Transverse colon (tissue), 4 donors: ENCODE measurements around the gene HOXB5. TPM values are rescaled to one million over a fixed set of nuclear protein-coding genes. Genes with fewer than 3 reads are reported as not detected.

Source experiments
- DNase-seq: peaks from one replicate; pipeline ENCODE4 v3.0.0-alpha.2; 2019
- H3K27ac ChIP-seq, 4 donors: fragments of 200-600 bp; sonication (generic); 2 replicates each; pipeline ENCODE4 v1.5.1; 2016 to 2018; ENCODE audit warnings: inconsistent platforms in 4 of 4
- H3K27me3 ChIP-seq: fragments of 200-600 bp; sonication (generic); 2 replicates; pipeline ENCODE4 v1.5.1; 2017; ENCODE audit warnings: inconsistent platforms
- H3K36me3 ChIP-seq, 4 donors: fragments of 200-600 bp; sonication (generic); 2 replicates each; pipeline ENCODE4 v1.5.1; 2017 to 2019; ENCODE audit warnings: inconsistent platforms in 4 of 4
- H3K4me1 ChIP-seq, 4 donors: fragments of 200-600 bp; sonication (generic); 2 replicates each; pipeline ENCODE4 v1.5.1; 2017 to 2020; ENCODE audit warnings: inconsistent platforms in 4 of 4
- H3K4me3 ChIP-seq, 4 donors: fragments of 200-600 bp; sonication (generic); 1 replicate in 1 of 4; 2 replicates in 3 of 4; pipeline versions ENCODE4 v1.5.1 to v1.6.1; 2017 to 2019; ENCODE audit warnings: inconsistent platforms in 4 of 4
- H3K9me3 ChIP-seq, 2 donors: fragments of 200-600 bp; sonication (generic); 2 replicates each; pipeline ENCODE4 v1.5.1; 2017 to 2019; ENCODE audit warnings: inconsistent platforms in 2 of 2
- EP300 ChIP-seq: sonication (generic); formaldehyde crosslinking; IDR thresholded peaks from one replicate; pipeline ENCODE4 v1.6.1; 2017; ENCODE audit warnings: antibody characterized with exemption, low read depth
- POLR2A ChIP-seq: fragments of 450-650 bp; IDR thresholded peaks from one replicate; pipeline ENCODE4 v1.6.1; 2016; ENCODE audit warnings: antibody characterized with exemption, mild to moderate bottlenecking, moderate library complexity
- POLR2AphosphoS5 ChIP-seq, 3 donors: sonication (generic); formaldehyde crosslinking; IDR thresholded peaks; one replicate each; pipeline ENCODE4 v1.6.1; 2016; ENCODE audit warnings: antibody characterized with exemption in 3 of 3
- WGBS, 2 donors: methylation state at CpG; one replicate each; pipeline ENCODE4 v1.1.5; 2018; ENCODE audit warnings: low coverage in 1 of 2; 5-methylcytosine and 5-hydroxymethylcytosine counted together
- in situ Hi-C, 4 donors: fragments of 200-750 bp; cut with MboI; loops; one replicate each; pipeline versions ENCODE4 v1.15.0 to v1.15.1; 2017; ENCODE audit warnings: low sequenced_read_pairs in 3 of 4, low pct_ligation_motif_present in 1 of 4, low pct_unique_long_range_greater_than_20kb in 1 of 4
- intact Hi-C: fragments of 100-400 bp; cut with DNase I; formaldehyde crosslinking; loops from one replicate; pipeline ENCODE4 v1.15.1; 2023; ENCODE audit warnings: low total_unique reads
- total RNA-seq, 4 donors: library from RNA; depleted of rRNA; stranded (reverse); fragments of >200 nt; gene quantifications; one replicate each; pipeline ENCODE4 v1.1.0, GENCODE V29; 2016
- TF ChIP-seq, protein P1 (sequence below), 5 experiments: fragments of 200-600 bp in 3 of 5; fragments of 450-650 bp in 2 of 5; sonication (generic) in 3 of 5; IDR thresholded peaks; 1 replicate in 2 of 5; 2 replicates in 3 of 5; pipeline ENCODE4 v1.5.1; 2016 to 2017; ENCODE audit warnings: antibody characterized with exemption in 5 of 5, inconsistent platforms in 3 of 5, mild to moderate bottlenecking in 2 of 5, moderate library complexity in 1 of 5

HOXB5 gene
- total RNA-seq, 4 donors from 2014 or later, result 10.5 to 35.4 (median 18.7) TPM

DNA sequence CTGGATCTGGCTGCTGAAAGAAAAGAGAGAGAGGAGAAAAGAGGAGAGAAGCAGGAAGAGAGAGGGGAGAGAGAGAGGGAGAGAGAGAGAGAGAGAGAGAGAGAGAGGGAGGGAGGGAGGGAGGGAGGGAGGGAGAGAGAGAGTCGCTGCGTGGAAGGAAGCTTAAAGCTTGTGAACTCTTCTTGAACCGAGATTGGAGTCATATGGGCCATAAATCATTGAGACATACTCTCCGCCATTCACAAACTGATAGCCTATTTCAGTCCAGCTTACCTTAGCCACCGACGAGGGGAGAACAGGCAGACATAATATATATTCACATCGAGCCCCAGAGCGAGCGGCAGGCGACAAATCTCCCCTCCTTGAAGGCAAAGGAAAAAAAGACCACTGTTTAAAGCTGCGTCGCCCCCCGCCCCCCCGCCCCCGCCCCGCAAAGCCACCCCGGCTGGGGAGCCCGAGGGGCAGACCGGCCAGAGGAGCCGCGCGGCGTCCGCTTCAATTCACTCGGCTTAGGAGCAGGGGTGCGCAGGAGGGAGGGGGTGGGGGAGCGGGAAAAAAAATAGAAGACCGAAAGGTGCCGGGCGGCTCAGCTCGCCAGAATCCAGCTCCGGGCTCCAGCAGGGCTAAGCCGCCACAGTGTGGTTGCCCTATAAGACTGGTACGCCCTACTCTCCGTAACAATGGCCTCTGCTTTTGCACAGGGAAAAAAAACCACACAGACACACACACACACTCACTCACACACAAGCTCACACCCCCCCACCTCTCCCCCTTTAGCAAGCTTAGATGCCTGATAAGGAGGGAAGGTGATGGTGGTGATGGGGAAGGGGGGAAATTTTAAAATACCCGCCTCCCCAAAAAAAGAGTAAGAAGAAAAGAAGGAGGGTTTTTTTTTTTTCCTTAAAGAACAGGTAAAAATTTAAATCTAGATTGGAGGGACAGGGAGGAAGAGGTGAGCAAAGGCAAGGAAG, 38.0 kb downstream of the HOXB5 start:
- Histone ChIP-seq H3K4me3 (peak overlapping the region; percentile 26 to 54 (median 28)), H3K36me3 (no peaks in the 10 kb centered on the region), H3K4me1 (peaks cover 30 to 82% (median 62%) of the 10 kb centered on the region in 4 donors), H3K27me3 (no peaks in the 10 kb centered on the region), H3K27ac (peak overlapping the region; percentile 89 to 95 (median 94)), H3K9me3 (no peaks in the 10 kb centered on the region)
- DNase-seq, result no peak
- TF ChIP-seq POLR2AphosphoS5 (IDR thresholded peaks at IDR 0.05) (peak in 2 of 3 donors; percentile 35 to 55), POLR2A (no peak), EP300 (no peak)
- TF ChIP-seq, protein P1, sequence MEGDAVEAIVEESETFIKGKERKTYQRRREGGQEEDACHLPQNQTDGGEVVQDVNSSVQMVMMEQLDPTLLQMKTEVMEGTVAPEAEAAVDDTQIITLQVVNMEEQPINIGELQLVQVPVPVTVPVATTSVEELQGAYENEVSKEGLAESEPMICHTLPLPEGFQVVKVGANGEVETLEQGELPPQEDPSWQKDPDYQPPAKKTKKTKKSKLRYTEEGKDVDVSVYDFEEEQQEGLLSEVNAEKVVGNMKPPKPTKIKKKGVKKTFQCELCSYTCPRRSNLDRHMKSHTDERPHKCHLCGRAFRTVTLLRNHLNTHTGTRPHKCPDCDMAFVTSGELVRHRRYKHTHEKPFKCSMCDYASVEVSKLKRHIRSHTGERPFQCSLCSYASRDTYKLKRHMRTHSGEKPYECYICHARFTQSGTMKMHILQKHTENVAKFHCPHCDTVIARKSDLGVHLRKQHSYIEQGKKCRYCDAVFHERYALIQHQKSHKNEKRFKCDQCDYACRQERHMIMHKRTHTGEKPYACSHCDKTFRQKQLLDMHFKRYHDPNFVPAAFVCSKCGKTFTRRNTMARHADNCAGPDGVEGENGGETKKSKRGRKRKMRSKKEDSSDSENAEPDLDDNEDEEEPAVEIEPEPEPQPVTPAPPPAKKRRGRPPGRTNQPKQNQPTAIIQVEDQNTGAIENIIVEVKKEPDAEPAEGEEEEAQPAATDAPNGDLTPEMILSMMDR (IDR thresholded peaks at IDR 0.05), result peak in 2 of 5 experiments; percentile 34 to 71
- WGBS, 2 donors, result 35 to 47% methylated on average over 8 to 27 of the region's 36 CpGs
- in situ Hi-C loops (no loop called here), intact Hi-C loops (no loop called here)

DNA sequence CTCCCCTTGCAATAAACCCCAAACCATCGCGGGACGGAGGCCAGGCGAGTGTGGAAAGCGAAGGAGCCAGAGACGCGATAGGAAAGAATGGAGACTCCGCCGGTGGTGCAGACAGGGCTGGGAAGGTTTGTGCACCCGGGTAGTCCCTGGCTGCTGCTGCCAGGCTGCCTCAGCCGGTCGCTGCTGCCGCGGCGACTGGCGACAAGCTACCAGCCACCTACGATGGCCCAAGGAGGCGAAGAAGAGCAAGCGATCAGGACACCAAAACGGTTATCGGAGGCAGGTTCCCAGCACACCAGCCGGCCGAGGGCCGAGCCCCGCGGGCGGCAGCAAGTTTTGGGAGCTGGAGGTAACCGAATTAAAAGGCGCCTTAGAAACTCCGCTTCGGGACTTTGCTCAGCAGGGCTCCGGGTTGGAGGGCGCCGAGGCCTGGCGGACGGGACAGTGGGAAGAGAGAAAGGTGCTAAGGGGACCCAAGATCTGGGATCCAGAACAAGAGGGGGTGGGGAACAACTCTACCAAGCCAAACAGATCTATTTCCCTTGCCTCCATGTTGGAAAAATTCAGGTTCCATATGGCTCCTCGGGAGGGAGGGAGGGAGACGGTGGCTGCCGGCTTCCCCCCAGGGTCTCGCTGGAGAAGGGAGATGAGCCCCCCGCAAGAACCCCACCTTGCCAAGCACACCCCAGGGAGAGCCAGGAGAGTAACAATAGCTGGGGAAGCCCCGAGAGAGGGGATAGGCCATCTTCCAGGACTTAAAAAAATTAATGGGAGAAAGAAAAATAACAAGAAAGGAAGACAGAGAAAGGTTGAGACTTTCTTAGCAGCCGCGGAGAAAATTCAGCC, 38.9 kb downstream of the HOXB5 start:
- WGBS, 2 donors, result 70 to 71% methylated on average over 18 to 44 of the region's 44 CpGs
- in situ Hi-C loops, result no loop called here
- DNase-seq, result no peak

DNA sequence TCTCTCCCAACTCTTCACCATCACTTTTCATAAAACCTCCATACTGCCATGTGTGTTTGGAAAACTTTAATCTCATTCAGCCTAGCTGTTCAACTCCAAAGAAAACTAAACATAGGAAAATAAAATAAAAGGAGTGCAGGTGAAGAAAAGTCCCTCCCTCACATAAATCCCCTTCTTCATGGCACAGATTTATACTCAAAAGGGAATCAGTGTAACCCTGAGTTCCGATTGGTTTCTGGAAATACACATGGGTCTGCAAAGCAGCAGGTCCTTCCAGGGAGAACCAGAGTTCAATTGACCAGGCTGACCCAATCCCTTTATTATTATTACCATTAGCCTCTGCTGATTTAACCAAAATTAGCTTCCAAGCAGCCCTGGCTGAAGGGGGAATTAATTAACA, 39.8 kb downstream of the HOXB5 start:
- Histone ChIP-seq H3K27ac (peak overlapping the region; percentile 89 to 95 (median 94)), H3K4me1 (peaks cover 18 to 82% (median 48%) of the 10 kb centered on the region in 4 donors), H3K4me3 (peak overlapping the region in 1 of 4 donors; percentile 54), H3K9me3 (no peaks in the 10 kb centered on the region), H3K36me3 (no peaks in the 10 kb centered on the region), H3K27me3 (no peaks in the 10 kb centered on the region)
- 61 to 67% methylated on average over 1 of the region's 1 CpG for WGBS, 2 donors
- intact Hi-C loops (no loop called here), in situ Hi-C loops (no loop called here)
- no peak for TF ChIP-seq POLR2A
- TF ChIP-seq, protein P1 (IDR thresholded peaks at IDR 0.05), result no peak
- no peak for TF ChIP-seq POLR2AphosphoS5 (IDR thresholded peaks at IDR 0.05)
- TF ChIP-seq EP300, result no peak
- no peak for DNase-seq

More for the DNA sequence above, 38.9 kb downstream of the HOXB5 start:
- TF ChIP-seq EP300, result no peak
- no peak for TF ChIP-seq POLR2A
- TF ChIP-seq POLR2AphosphoS5 (IDR thresholded peaks at IDR 0.05), result no peak
- TF ChIP-seq, protein P1 (IDR thresholded peaks at IDR 0.05), result no peak
- no peaks in the 10 kb centered on the region for H3K27me3 ChIP-seq
- peaks cover 25 to 82% (median 53%) of the 10 kb centered on the region in 4 donors for H3K4me1 ChIP-seq
- intact Hi-C loops, result no loop called here
- H3K9me3 ChIP-seq, result no peaks in the 10 kb centered on the region
- peak overlapping the region; percentile 89 to 95 (median 94) for H3K27ac ChIP-seq
- peak overlapping the region; percentile 8 to 54 (median 23) for H3K4me3 ChIP-seq
- H3K36me3 ChIP-seq, result no peaks in the 10 kb centered on the region

DNA sequence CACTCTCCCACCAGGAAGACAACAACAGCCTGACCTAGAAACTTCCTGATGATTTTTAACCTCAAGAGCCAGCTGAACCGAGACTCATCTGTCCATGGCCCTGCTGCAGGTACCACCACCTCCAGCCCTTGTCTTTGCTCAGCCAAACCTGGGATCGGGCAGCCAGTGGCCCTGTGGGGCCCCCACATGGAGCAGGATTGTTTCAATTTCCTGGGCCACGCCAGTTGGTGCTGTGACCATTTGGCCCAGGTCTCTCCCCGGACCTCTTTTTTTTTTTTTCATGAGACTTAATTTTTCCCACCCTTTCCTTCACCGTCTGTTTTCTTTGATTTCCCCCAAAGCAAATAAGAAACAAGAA, 40.4 kb downstream of the HOXB5 start:
- in situ Hi-C loops (no loop called here), intact Hi-C loops (no loop called here)
- DNase-seq, result no peak
- no peaks in the 10 kb centered on the region for H3K36me3 ChIP-seq
- peak overlapping the region in 1 of 4 donors; percentile 26 for H3K4me3 ChIP-seq
- TF ChIP-seq POLR2A (no peak), EP300 (no peak)
- 42 to 69% methylated on average over 2 to 5 of the region's 5 CpGs for WGBS, 2 donors
- H3K4me1 ChIP-seq, result peaks cover 22 to 82% (median 45%) of the 10 kb centered on the region in 4 donors
- no peaks in the 10 kb centered on the region for H3K27me3 ChIP-seq
- no peaks in the 10 kb centered on the region for H3K9me3 ChIP-seq
- H3K27ac ChIP-seq, result peak overlapping the region; percentile 89 to 95 (median 94)
